Measurements from ENCODE around the gene SUGCT. TPM values are rescaled to one million over a fixed set of nuclear protein-coding genes. Genes with fewer than 3 reads are reported as not detected.
A peak's percentile ranks its signal among the peaks of the same experiment; 100 is the strongest.
"Not testable (repeated sequence)": the region's sequence is repeated elsewhere in the genome, so short reads cannot be mapped to it uniquely, and the experiment has no call there.

The SUGCT gene
- polyA plus RNA-seq, 1 donor = 18.8 TPM

GRCh38 chr7:40137563-40137962, 2.8 kb downstream of the SUGCT start:
- no peak for DNase-seq
- Histone ChIP-seq H3K27ac (ENCODE audit: low read length) (no peak overlapping the region), H3K9me3 (ENCODE audit: control insufficient read depth, low read depth, low read length) (no peaks in the 10 kb centered on the region), H3K27me3 (ENCODE audit: control insufficient read depth, insufficient read depth, low read length) (no peaks in the 10 kb centered on the region), H3K4me1 (ENCODE audit: control insufficient read depth, insufficient read depth, low read length) (no peaks in the 10 kb centered on the region), H3K4me3 (ENCODE audit: low read length) (no peak overlapping the region), H3K36me3 (ENCODE audit: control insufficient read depth, insufficient read depth, low read length) (no peaks in the 10 kb centered on the region)
- 100% methylated on average over 1 of the region's 2 CpGs for WGBS (ENCODE audit: insufficient coverage, low lambda C conversion rate)

DNA sequence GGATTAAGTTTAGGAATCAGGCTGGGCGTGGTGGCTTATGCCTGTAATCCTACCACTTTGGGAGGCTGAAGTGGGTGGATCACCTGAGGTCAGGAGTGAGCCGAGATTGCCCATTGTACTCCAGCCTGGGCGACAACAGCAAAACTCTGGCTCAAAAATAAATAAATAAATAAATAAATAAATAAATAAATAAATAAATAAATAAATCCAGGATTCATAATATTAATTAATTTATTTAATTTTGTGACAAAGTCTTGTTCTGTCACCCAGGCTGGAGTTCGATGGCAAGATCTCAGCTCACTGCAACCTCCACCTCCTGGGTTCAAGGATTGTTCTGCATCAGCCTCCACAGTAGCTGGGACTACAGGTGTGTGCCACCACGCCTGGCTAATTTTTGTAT, 4.2 kb downstream of the SUGCT start:
- H3K9me3 ChIP-seq (ENCODE audit: control insufficient read depth, low read depth, low read length) = no peaks in the 10 kb centered on the region
- H3K4me3 ChIP-seq (ENCODE audit: low read length) = no peak overlapping the region
- H3K27ac ChIP-seq (ENCODE audit: low read length) = no peak overlapping the region
- no peaks in the 10 kb centered on the region for H3K36me3 ChIP-seq (ENCODE audit: control insufficient read depth, insufficient read depth, low read length)
- DNase-seq = no peak
- H3K4me1 ChIP-seq (ENCODE audit: control insufficient read depth, insufficient read depth, low read length) = no peaks in the 10 kb centered on the region
- no peaks in the 10 kb centered on the region for H3K27me3 ChIP-seq (ENCODE audit: control insufficient read depth, insufficient read depth, low read length)
- WGBS (ENCODE audit: insufficient coverage, low lambda C conversion rate) = 90% methylated on average over 2 of the region's 5 CpGs

- not testable (repeated sequence) for H3K27me3 ChIP-seq (ENCODE audit: control insufficient read depth, insufficient read depth, low read length); H3K27ac ChIP-seq (ENCODE audit: low read length); H3K4me1 ChIP-seq (ENCODE audit: control insufficient read depth, insufficient read depth, low read length); H3K36me3 ChIP-seq (ENCODE audit: control insufficient read depth, insufficient read depth, low read length); H3K9me3 ChIP-seq (ENCODE audit: control insufficient read depth, low read depth, low read length); DNase-seq; H3K4me3 ChIP-seq (ENCODE audit: low read length)
- no CpG with 5 or more reads among the region's 13 CpGs for WGBS (ENCODE audit: insufficient coverage, low lambda C conversion rate)
Measured at GRCh38 chr7:40139891-40140290, 5.1 kb downstream of the SUGCT start.

- DNase-seq; H3K27me3 ChIP-seq (ENCODE audit: control insufficient read depth, insufficient read depth, low read length); H3K9me3 ChIP-seq (ENCODE audit: control insufficient read depth, low read depth, low read length); H3K27ac ChIP-seq (ENCODE audit: low read length); H3K4me3 ChIP-seq (ENCODE audit: low read length); H3K36me3 ChIP-seq (ENCODE audit: control insufficient read depth, insufficient read depth, low read length): not testable (repeated sequence)
- H3K4me1 ChIP-seq (ENCODE audit: control insufficient read depth, insufficient read depth, low read length) = peaks cover 12% of the 10 kb centered on the region
- 87% methylated on average over 3 of the region's 5 CpGs for WGBS (ENCODE audit: insufficient coverage, low lambda C conversion rate)
Measured at GRCh38 chr7:40141916-40142315, 7.1 kb downstream of the SUGCT start.

DNA sequence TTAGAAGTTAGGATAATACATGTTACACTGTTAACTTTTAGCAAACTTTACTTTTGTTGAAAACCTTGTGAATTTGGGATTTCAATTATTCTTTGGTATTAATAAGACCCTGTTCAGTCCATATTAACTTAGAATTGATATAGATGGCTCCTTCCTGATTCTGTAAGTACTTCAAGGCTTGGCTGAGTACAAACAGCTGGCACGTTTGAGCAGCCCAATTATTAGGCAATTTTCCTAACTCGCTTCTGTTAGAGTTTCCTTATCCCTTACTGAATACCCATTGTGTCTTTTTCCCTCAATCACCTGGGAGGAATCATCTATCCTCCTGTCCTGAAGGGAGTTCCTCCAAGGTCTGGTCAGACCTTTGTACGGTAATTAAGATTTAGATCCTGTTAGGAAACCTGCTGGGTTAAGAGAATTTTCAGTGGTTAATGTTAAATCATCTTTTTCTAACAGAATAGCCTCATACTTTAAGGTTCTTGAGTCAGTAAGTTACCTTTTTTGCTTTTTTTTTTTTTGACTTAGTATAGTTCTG, 10.9 kb downstream of the SUGCT start:
- Histone ChIP-seq H3K27ac (ENCODE audit: low read length) (peak overlapping the region; percentile 63), H3K4me1 (ENCODE audit: control insufficient read depth, insufficient read depth, low read length) (peaks cover 12% of the 10 kb centered on the region)
- not testable (repeated sequence) for H3K4me3 ChIP-seq (ENCODE audit: low read length); H3K9me3 ChIP-seq (ENCODE audit: control insufficient read depth, low read depth, low read length); H3K27me3 ChIP-seq (ENCODE audit: control insufficient read depth, insufficient read depth, low read length); H3K36me3 ChIP-seq (ENCODE audit: control insufficient read depth, insufficient read depth, low read length)
- peak; percentile 47 to 72 for DNase-seq
- no CpG with 5 or more reads among the region's 3 CpGs for WGBS (ENCODE audit: insufficient coverage, low lambda C conversion rate)

DNA sequence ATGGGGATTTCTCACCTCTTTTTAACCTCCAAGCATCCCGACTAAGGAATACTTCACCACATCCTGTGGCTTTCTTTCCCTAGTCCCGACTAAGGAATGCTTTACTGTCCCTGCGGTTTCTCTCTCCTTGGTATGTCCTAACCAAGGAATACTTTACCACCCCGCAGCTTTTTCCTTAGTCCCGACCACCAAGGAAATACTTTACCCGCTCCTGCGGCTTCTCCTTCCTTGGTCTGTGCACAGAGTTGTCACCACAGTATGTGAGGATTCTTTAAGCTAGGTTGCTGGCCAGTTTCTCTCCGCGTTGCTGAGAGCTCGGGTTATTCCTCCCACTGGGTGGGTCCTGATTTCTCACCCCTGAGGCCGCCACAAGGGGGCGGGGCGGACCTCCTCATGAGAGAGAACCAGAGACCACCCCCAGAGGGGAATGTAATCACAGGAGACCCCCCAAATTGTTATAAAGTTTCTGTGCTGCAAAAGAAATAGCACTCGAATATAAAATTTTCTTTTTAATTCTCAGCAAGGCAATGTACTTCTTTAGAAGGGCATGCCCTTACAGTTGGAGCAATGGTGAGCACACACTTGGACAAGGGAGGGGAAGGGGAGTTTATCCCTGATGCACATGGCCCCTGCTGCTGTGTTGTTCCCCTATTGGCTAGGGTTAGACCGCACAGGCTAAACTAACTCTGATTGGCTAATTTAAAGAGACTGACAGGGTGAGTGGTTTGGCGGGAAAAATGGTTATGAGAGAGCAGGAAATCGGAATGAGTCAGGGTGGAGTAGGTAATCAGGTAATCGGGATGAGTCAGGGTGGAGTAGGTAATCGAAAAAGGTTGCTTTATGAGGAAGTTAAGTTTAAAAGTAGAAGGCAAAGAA, 12.8 kb downstream of the SUGCT start:
- Histone ChIP-seq H3K9me3 (ENCODE audit: control insufficient read depth, low read depth, low read length) (peaks cover 2% of the 10 kb centered on the region), H3K4me1 (ENCODE audit: control insufficient read depth, insufficient read depth, low read length) (peaks cover 22% of the 10 kb centered on the region), H3K4me3 (ENCODE audit: low read length) (no peak overlapping the region), H3K36me3 (ENCODE audit: control insufficient read depth, insufficient read depth, low read length) (no peaks in the 10 kb centered on the region), H3K27me3 (ENCODE audit: control insufficient read depth, insufficient read depth, low read length) (no peaks in the 10 kb centered on the region), H3K27ac (ENCODE audit: low read length) (no peak overlapping the region)
- DNase-seq = no peak
- WGBS (ENCODE audit: insufficient coverage, low lambda C conversion rate) = 100% methylated on average over 1 of the region's 19 CpGs

GRCh38 chr7:40148247-40148580, 13.4 kb downstream of the SUGCT start:
- H3K4me3 ChIP-seq (ENCODE audit: low read length); DNase-seq; H3K27me3 ChIP-seq (ENCODE audit: control insufficient read depth, insufficient read depth, low read length); H3K27ac ChIP-seq (ENCODE audit: low read length); H3K36me3 ChIP-seq (ENCODE audit: control insufficient read depth, insufficient read depth, low read length); H3K9me3 ChIP-seq (ENCODE audit: control insufficient read depth, low read depth, low read length): not testable (repeated sequence)
- H3K4me1 ChIP-seq (ENCODE audit: control insufficient read depth, insufficient read depth, low read length) = peaks cover 22% of the 10 kb centered on the region
- WGBS (ENCODE audit: insufficient coverage, low lambda C conversion rate) = no CpG with 5 or more reads among the region's 7 CpGs

DNA sequence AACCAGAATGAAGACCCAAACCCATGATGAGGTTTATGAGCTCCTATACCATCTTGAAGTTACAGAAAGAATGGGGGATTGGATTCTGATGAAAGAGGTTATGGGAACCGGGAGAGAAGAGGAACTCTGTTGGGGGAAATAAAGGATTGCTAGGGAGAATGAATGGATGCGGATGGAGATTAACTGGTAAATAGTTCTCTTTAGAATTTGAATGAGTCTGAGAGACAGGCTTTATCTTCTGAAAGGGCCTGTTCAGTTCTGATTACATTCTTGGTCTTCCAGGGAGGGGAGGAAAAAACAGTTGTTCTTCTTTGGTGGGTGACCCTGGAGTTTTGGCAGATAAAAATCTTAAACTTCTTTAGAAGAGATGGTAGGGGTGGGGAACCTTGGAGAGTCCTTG, 13.9 kb downstream of the SUGCT start:
- Histone ChIP-seq H3K36me3 (ENCODE audit: control insufficient read depth, insufficient read depth, low read length) (no peaks in the 10 kb centered on the region), H3K27ac (ENCODE audit: low read length) (no peak overlapping the region), H3K9me3 (ENCODE audit: control insufficient read depth, low read depth, low read length) (peaks cover 2% of the 10 kb centered on the region), H3K4me1 (ENCODE audit: control insufficient read depth, insufficient read depth, low read length) (peaks cover 22% of the 10 kb centered on the region), H3K4me3 (ENCODE audit: low read length) (no peak overlapping the region), H3K27me3 (ENCODE audit: control insufficient read depth, insufficient read depth, low read length) (no peaks in the 10 kb centered on the region)
- no peak for DNase-seq
- WGBS (ENCODE audit: insufficient coverage, low lambda C conversion rate) = 100% methylated on average over 1 of the region's 2 CpGs

DNA sequence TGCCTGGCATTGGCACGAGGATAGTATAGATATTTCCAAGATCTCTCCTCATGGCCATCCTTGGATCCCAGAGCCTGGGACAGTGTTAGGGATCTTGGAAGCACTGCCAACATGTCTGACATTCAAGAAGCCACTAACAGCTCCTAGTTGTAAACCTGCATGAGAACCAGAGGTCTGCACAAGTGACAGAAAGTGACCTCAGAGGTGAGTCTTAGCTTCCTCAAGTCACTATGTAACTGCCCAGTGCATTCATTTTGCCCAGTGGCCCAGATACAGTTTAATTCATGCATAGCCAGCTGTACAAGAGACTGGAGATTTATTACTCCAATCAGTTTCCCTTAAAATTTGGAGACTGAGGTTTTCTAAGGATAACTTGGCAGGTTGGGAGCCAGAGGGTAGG, 16.7 kb downstream of the SUGCT start:
- H3K9me3 ChIP-seq (ENCODE audit: control insufficient read depth, low read depth, low read length) = peaks cover 2% of the 10 kb centered on the region
- WGBS (ENCODE audit: insufficient coverage, low lambda C conversion rate) = no CpG with 5 or more reads among the region's 1 CpG
- H3K36me3 ChIP-seq (ENCODE audit: control insufficient read depth, insufficient read depth, low read length) = no peaks in the 10 kb centered on the region
- H3K4me3 ChIP-seq (ENCODE audit: low read length) = no peak overlapping the region
- DNase-seq = no peak
- no peak overlapping the region for H3K27ac ChIP-seq (ENCODE audit: low read length)
- peaks cover 16% of the 10 kb centered on the region for H3K4me1 ChIP-seq (ENCODE audit: control insufficient read depth, insufficient read depth, low read length)
- no peaks in the 10 kb centered on the region for H3K27me3 ChIP-seq (ENCODE audit: control insufficient read depth, insufficient read depth, low read length)

GRCh38 chr7:40156988-40157387, 22.2 kb downstream of the SUGCT start:
- H3K36me3 ChIP-seq (ENCODE audit: control insufficient read depth, insufficient read depth, low read length) = no peaks in the 10 kb centered on the region
- peaks cover 12% of the 10 kb centered on the region for H3K4me1 ChIP-seq (ENCODE audit: control insufficient read depth, insufficient read depth, low read length)
- no peaks in the 10 kb centered on the region for H3K27me3 ChIP-seq (ENCODE audit: control insufficient read depth, insufficient read depth, low read length)
- H3K4me3 ChIP-seq (ENCODE audit: low read length) = peak overlapping the region; percentile 34
- H3K9me3 ChIP-seq (ENCODE audit: control insufficient read depth, low read depth, low read length) = no peaks in the 10 kb centered on the region
- H3K27ac ChIP-seq (ENCODE audit: low read length) = peak overlapping the region; percentile 89
- WGBS (ENCODE audit: insufficient coverage, low lambda C conversion rate) = 20% methylated on average over 4 of the region's 4 CpGs
- DNase-seq = peak; percentile 88 to 96

- no peak for DNase-seq
- peaks cover 5% of the 10 kb centered on the region for H3K4me1 ChIP-seq (ENCODE audit: control insufficient read depth, insufficient read depth, low read length)
- H3K9me3 ChIP-seq (ENCODE audit: control insufficient read depth, low read depth, low read length) = no peaks in the 10 kb centered on the region
- H3K27ac ChIP-seq (ENCODE audit: low read length) = no peak overlapping the region
- no peak overlapping the region for H3K4me3 ChIP-seq (ENCODE audit: low read length)
- H3K27me3 ChIP-seq (ENCODE audit: control insufficient read depth, insufficient read depth, low read length) = no peaks in the 10 kb centered on the region
- no peaks in the 10 kb centered on the region for H3K36me3 ChIP-seq (ENCODE audit: control insufficient read depth, insufficient read depth, low read length)
- no CpG with 5 or more reads among the region's 2 CpGs for WGBS (ENCODE audit: insufficient coverage, low lambda C conversion rate)
Measured at GRCh38 chr7:40162516-40162915, 27.7 kb downstream of the SUGCT start.
